ENCODE data around the gene HYKK.

- TF ChIP-seq POLR2AphosphoS5 (IDR thresholded peaks at IDR 0.05; ENCODE audit: low read depth, low read length) (no peak), CTCF (IDR thresholded peaks at IDR 0.05) (no peak), ZBTB33 (IDR thresholded peaks at IDR 0.05; ENCODE audit: borderline replicate concordance, low read depth) (no peak), CHD2 (IDR thresholded peaks at IDR 0.05; ENCODE audit: low read length, partially characterized antibody) (no peak), REST (IDR thresholded peaks at IDR 0.05; ENCODE audit: low read depth, low read length) (no peak), TEAD4 (IDR thresholded peaks at IDR 0.05; ENCODE audit: borderline replicate concordance, insufficient read depth) (no peak), SIN3A (IDR thresholded peaks at IDR 0.05; ENCODE audit: borderline replicate concordance, low read depth, low read length) (no peak)
Observed at GRCh38 chr15:78508272-78508671, 895 bp downstream of the HYKK start.
